PFSK-1 (cell line): Measurements from ENCODE around the gene KRT80.

ENCODE experiments used
- FOXP2 ChIP-seq: optimal IDR thresholded peaks from 2 replicates; pipeline ENCODE3; 2011; ENCODE audit warnings: borderline replicate concordance, control low read depth, inconsistent platforms; ENCODE audit not compliant: insufficient read depth; ENCODE audit errors: extremely low read length, extremely low read depth
- POLR2AphosphoS5 ChIP-seq: IDR thresholded peaks from 2 replicates; pipeline ENCODE4 v1.6.1; 2012; ENCODE audit warnings: low read depth, mild to moderate bottlenecking, control low read depth, low read length, moderate library complexity
- REST ChIP-seq, 2 experiments: IDR thresholded peaks; 2 replicates each; pipeline versions ENCODE4 v1.6.1 to v1.8.0; 2011 to 2012; ENCODE audit warnings: low read depth in 2 of 2, low read length in 2 of 2, control low read depth in 1 of 2, inconsistent platforms in 1 of 2, mild to moderate bottlenecking in 1 of 2, moderate library complexity in 1 of 2; ENCODE audit not compliant: insufficient read depth in 1 of 2
- SIN3A ChIP-seq: IDR thresholded peaks from 2 replicates; pipeline ENCODE4 v1.6.1; 2012; ENCODE audit warnings: mild to moderate bottlenecking, low read length, moderate library complexity, borderline replicate concordance; ENCODE audit not compliant: insufficient read depth
- TAF1 ChIP-seq: IDR thresholded peaks from 2 replicates; pipeline ENCODE4 v1.6.1; 2012; ENCODE audit warnings: low read length, control low read depth, borderline replicate concordance; ENCODE audit not compliant: insufficient read depth

Gene KRT80

GRCh38 chr12:52198454-52199215 lies 6.8 kb upstream of the KRT80 start:
- TF ChIP-seq POLR2AphosphoS5 (no peak), FOXP2 (no peak), REST (IDR thresholded peaks at IDR 0.05; ENCODE audit: insufficient read depth in 1 of 2, low read depth in 2 of 2, low read length in 2 of 2) (no peak), SIN3A (no peak), TAF1 (no peak)

GRCh38 chr12:52197371-52198231 lies 5.8 kb upstream of the KRT80 start:
- no peak for TF ChIP-seq POLR2AphosphoS5

- TF ChIP-seq POLR2AphosphoS5: no peak
- no peak for TF ChIP-seq TAF1
- no peak for TF ChIP-seq FOXP2
- no peak for TF ChIP-seq REST (IDR thresholded peaks at IDR 0.05; ENCODE audit: insufficient read depth in 1 of 2, low read depth in 2 of 2, low read length in 2 of 2)
- no peak for TF ChIP-seq SIN3A
These were observed 3.4 kb upstream of the KRT80 start for GRCh38 chr12:52195065-52195730.

- TF ChIP-seq POLR2AphosphoS5 (no peak), TAF1 (no peak), SIN3A (no peak), REST (IDR thresholded peaks at IDR 0.05; ENCODE audit: insufficient read depth in 1 of 2, low read depth in 2 of 2, low read length in 2 of 2) (no peak), FOXP2 (no peak)
These were observed 2.2 kb upstream of the KRT80 start for GRCh38 chr12:52193991-52194390.

GRCh38 chr12:52193532-52193931 lies 1.7 kb upstream of the KRT80 start:
- TF ChIP-seq SIN3A (no peak), REST (IDR thresholded peaks at IDR 0.05; ENCODE audit: insufficient read depth in 1 of 2, low read depth in 2 of 2, low read length in 2 of 2) (no peak), POLR2AphosphoS5 (no peak), FOXP2 (no peak), TAF1 (no peak)
